ENCODE data around the gene WDR45. TPM values are rescaled to one million over a fixed set of nuclear protein-coding genes. Genes with fewer than 3 reads are reported as not detected.

The WDR45 gene
- total and polyA plus RNA-seq, 2 of the 4 experiments (the other 2 are of a cell fraction): 40.7 to 67.4 TPM

GRCh38 chrX:49108641-49109040 is 29.0 kb upstream of the WDR45 start:
- in situ Hi-C loops (cut with MboI; ENCODE audit: low sequenced_read_pairs): no loop called here
- POLR2A ChIA-PET (ENCODE audit: unreplicated experiment): no interaction called here

More at GRCh38 chrX:49108641-49109040, 29.0 kb upstream of the WDR45 start:
- no CpG with 5 or more reads among the region's 2 CpGs for WGBS, 2 experiments (ENCODE audit: extremely low coverage in 2 of 2, insufficient read length in 1 of 2)
- BruUV-seq (replicated peaks): no TSS peak
- Histone ChIP-seq H2BK20ac (ENCODE audit: low read depth, low read length) (no peak overlapping the region), H3K27ac (ENCODE audit: insufficient read depth, low read length) (no peak overlapping the region), H3K9me3 (ENCODE audit: control insufficient read depth, insufficient read depth, low read length) (no peaks in the 10 kb centered on the region), H4K20me1 (ENCODE audit: insufficient read depth, low read length) (no peaks in the 10 kb centered on the region), H3K4me3 (ENCODE audit: insufficient read depth, low read depth, low read length) (no peak overlapping the region), H3K79me1 (ENCODE audit: low read depth in 1 of 2, low read length in 2 of 2) (no peaks in the 10 kb centered on the region), H2AFZ (replicated peaks; ENCODE audit: low read length, poor library complexity) (no peak overlapping the region), H3K4me1 (ENCODE audit: control insufficient read depth, insufficient read depth, low read length) (no peaks in the 10 kb centered on the region), H2AK9ac (replicated peaks; ENCODE audit: low read depth, low read length, poor library complexity) (no peak overlapping the region), H4K8ac (ENCODE audit: low read depth in 2 of 2, low read length in 2 of 2) (no peak overlapping the region), H2BK5ac (ENCODE audit: low read depth, low read length, poor library complexity, severe bottlenecking) (no peak overlapping the region), H3K18ac (ENCODE audit: low read depth, low read length) (no peak overlapping the region), H4K5ac (ENCODE audit: low read depth, low read length) (no peak overlapping the region), H2BK120ac (ENCODE audit: low read depth, low read length) (no peak overlapping the region), H3K4me2 (ENCODE audit: low read depth, low read length) (no peak overlapping the region), H3K14ac (replicated peaks; ENCODE audit: low read depth, low read length) (no peak overlapping the region), H3K56ac (ENCODE audit: extremely low read depth, insufficient read depth, low read length) (no peak overlapping the region), H3K36me3 (ENCODE audit: control insufficient read depth, insufficient read depth, low read length) (peaks cover 3% of the 10 kb centered on the region; the same call in 1 of the 2 replicates), H3K4ac (ENCODE audit: low read depth, low read length) (no peak overlapping the region), H2AK5ac (ENCODE audit: low read depth, low read length) (no peak overlapping the region), H2BK15ac (ENCODE audit: low read depth, low read length) (no peak overlapping the region), H4K91ac (ENCODE audit: insufficient read depth, low read depth, low read length) (no peak overlapping the region), H3K27me3 (ENCODE audit: control insufficient read depth, insufficient read depth, low read length) (no peaks in the 10 kb centered on the region), H3K9me1 (ENCODE audit: insufficient read depth, low read length) (no peaks in the 10 kb centered on the region), H3K23ac (ENCODE audit: low read depth, low read length) (no peak overlapping the region), H3K9ac (ENCODE audit: low read depth, low read length) (no peak overlapping the region)
- ATAC-seq (ENCODE audit: low read depth): no peak
- intact Hi-C loops (cut with micrococcal nuclease) (no loop called here), dilution Hi-C loops (cut with HindIII; ENCODE audit: low sequenced_read_pairs, unreplicated experiment) (no loop called here)
- TF ChIP-seq SMC3 (IDR thresholded peaks at IDR 0.05; ENCODE audit: low read depth, low read length): no peak
- TF ChIP-seq CTCF (conservative IDR thresholded peaks at IDR 0.05; ENCODE audit: low read depth, low read length): no peak
- no peak for TF ChIP-seq MXI1 (IDR thresholded peaks at IDR 0.05; ENCODE audit: borderline replicate concordance, low read depth, low read length)
- TF ChIP-seq NFE2L2 (IDR thresholded peaks at IDR 0.05; ENCODE audit: low read depth, low read length): no peak
- no peak for TF ChIP-seq USF2 (IDR thresholded peaks at IDR 0.05; ENCODE audit: low read depth, low read length)
- TF ChIP-seq POLR2A (IDR thresholded peaks at IDR 0.05; ENCODE audit: low read depth, low read length): no peak
- TF ChIP-seq FOS (IDR thresholded peaks at IDR 0.05; ENCODE audit: low read depth, low read length): no peak
- TF ChIP-seq RCOR1 (IDR thresholded peaks at IDR 0.05; ENCODE audit: insufficient replicate concordance, low read length): no peak
- no peak for TF ChIP-seq RAD21 (IDR thresholded peaks at IDR 0.05; ENCODE audit: low read length)
- TF ChIP-seq MAZ (IDR thresholded peaks at IDR 0.05; ENCODE audit: borderline replicate concordance, low read depth, low read length): no peak
- no peak for TF ChIP-seq ELK1 (IDR thresholded peaks at IDR 0.05; ENCODE audit: borderline replicate concordance, low read depth, low read length)
- no peak for TF ChIP-seq RFX5 (IDR thresholded peaks at IDR 0.05; ENCODE audit: low read depth, low read length)
- no peak for TF ChIP-seq CHD1 (IDR thresholded peaks at IDR 0.05; ENCODE audit: low read depth, low read length)
- no peak for TF ChIP-seq BHLHE40 (IDR thresholded peaks at IDR 0.05; ENCODE audit: low read depth, low read length)
- no peak for TF ChIP-seq CEBPB (IDR thresholded peaks at IDR 0.05; ENCODE audit: low read depth, low read length)
- TF ChIP-seq MAFK (IDR thresholded peaks at IDR 0.05; ENCODE audit: low read depth, low read length): no peak
- no peak for DNase-seq
- CTCF ChIA-PET: no interaction called here

All from IMR-90 (cell line).